Measurements from ENCODE around the gene APOBEC3B. TPM values are rescaled to one million over a fixed set of nuclear protein-coding genes. Genes with fewer than 3 reads are reported as not detected.

APOBEC3B gene
- total RNA-seq, 1 donor from 2014 or later = 6.7 TPM

DNA sequence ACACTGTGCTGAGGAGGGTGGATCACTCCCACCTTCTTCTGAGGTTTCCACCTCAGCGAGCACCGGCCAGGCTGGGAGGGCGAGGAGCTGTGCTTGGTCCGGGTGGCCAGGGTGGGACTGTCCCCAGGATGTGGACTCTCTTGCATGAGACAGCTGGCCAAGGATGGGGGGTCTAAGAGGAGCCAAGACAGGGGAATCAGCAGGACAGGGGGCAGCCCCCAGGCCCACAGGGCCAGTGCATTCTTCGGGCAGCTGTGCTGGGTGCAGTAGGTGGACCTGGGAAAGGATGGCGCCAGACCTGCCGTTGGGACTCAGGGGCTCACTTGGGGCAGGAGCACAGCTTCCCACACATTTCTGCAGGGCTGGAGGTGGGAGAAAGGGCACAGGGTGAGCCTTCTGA, 15.2 kb upstream of the APOBEC3B start:
- no peak overlapping the region for H3K4me3 Mint-ChIP-seq
- no peak for DNase-seq (ENCODE audit: extremely low spot score, unreplicated experiment)
- H3K9me3 Mint-ChIP-seq = no peaks in the 10 kb centered on the region
- H3K27ac Mint-ChIP-seq = no peak overlapping the region
- H3K27me3 Mint-ChIP-seq = peaks cover 5% of the 10 kb centered on the region
- TF ChIP-seq, protein P1, sequence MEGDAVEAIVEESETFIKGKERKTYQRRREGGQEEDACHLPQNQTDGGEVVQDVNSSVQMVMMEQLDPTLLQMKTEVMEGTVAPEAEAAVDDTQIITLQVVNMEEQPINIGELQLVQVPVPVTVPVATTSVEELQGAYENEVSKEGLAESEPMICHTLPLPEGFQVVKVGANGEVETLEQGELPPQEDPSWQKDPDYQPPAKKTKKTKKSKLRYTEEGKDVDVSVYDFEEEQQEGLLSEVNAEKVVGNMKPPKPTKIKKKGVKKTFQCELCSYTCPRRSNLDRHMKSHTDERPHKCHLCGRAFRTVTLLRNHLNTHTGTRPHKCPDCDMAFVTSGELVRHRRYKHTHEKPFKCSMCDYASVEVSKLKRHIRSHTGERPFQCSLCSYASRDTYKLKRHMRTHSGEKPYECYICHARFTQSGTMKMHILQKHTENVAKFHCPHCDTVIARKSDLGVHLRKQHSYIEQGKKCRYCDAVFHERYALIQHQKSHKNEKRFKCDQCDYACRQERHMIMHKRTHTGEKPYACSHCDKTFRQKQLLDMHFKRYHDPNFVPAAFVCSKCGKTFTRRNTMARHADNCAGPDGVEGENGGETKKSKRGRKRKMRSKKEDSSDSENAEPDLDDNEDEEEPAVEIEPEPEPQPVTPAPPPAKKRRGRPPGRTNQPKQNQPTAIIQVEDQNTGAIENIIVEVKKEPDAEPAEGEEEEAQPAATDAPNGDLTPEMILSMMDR (conservative IDR thresholded peaks at IDR 0.05) = no peak
- peaks cover 8% of the 10 kb centered on the region for H3K4me1 Mint-ChIP-seq (ENCODE audit: unreplicated experiment)
- no peaks in the 10 kb centered on the region for H3K36me3 Mint-ChIP-seq

DNA sequence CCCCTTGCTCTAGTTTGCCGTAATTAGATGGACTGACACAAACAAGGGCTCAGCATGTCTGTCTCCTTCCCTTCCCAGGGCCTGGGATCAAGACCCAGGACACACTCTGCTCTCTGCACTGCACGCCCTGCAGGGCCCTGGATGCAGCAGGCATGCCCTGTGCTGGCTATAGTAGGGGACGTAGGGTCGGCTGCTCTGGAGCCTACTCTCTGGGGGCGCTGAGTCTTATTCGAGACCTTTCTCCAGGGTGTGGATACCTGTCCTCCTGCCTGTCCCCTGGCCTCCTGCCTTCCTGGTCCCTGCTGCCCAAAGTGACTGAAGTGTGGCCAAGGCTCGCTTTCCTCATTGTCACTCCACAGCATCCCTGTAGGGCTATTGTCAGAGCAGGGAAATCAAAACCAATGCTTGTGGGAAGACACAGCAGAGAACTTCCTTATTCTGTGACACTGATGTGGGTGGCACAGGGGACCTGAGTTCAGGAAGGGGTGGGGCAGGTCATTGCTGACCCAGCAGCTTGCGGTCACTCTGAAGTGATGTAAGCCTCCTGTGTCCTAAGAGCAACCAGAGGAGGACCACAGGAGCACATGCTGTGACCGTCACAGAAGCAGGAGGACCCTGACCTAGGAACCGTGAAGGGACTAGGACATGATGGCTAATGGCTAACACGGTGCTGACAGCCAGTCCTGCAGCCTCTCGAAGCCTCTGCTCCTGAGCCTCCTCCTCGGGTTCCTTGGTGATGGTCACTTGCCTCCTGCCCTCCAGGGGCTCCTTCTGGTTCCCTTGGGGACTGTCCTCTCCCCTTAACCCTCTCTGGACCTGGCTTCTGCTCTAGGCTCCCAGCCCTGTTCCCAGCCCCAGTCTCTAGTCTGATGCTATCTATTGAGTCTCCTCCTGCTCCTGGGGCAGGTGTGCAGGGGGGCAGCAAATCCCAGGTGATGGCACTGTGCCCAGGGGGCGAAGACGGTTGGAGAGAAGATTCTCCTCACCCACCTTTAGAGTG, 14.4 kb upstream of the APOBEC3B start:
- H3K9me3 Mint-ChIP-seq = no peaks in the 10 kb centered on the region
- no peak overlapping the region for H3K4me3 Mint-ChIP-seq
- no peak overlapping the region for H3K27ac Mint-ChIP-seq
- peaks cover 8% of the 10 kb centered on the region for H3K4me1 Mint-ChIP-seq (ENCODE audit: unreplicated experiment)
- peaks cover 5% of the 10 kb centered on the region for H3K27me3 Mint-ChIP-seq
- TF ChIP-seq, protein P1 (conservative IDR thresholded peaks at IDR 0.05) = no peak
- no peak for DNase-seq (ENCODE audit: extremely low spot score, unreplicated experiment)
- H3K36me3 Mint-ChIP-seq = no peaks in the 10 kb centered on the region

DNA sequence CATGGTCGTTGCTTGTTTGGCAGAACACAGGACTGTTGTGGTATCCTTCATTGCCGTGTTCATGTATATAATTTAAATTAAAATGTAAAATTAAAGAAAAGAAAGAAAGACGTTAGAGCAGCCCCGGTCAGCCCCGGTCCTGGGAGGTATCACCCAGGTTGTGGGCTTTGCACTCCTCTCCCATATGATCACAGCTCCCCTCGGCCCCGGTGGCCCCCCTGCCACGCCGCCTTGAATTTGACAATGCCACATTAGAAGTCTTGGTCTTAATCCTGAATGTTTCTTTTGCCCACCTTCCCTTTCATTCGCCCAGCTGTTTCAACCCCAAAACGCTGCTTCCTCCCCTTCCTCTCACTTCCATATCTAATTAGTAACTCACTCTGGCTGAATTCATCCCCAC, 13.3 kb upstream of the APOBEC3B start:
- H3K9me3 Mint-ChIP-seq = no peaks in the 10 kb centered on the region
- TF ChIP-seq, protein P1 (conservative IDR thresholded peaks at IDR 0.05) = no peak
- DNase-seq (ENCODE audit: extremely low spot score, unreplicated experiment) = no peak
- H3K4me1 Mint-ChIP-seq (ENCODE audit: unreplicated experiment) = peaks cover 6% of the 10 kb centered on the region
- no peak overlapping the region for H3K4me3 Mint-ChIP-seq
- no peak overlapping the region for H3K27ac Mint-ChIP-seq
- peaks cover 5% of the 10 kb centered on the region for H3K27me3 Mint-ChIP-seq
- no peaks in the 10 kb centered on the region for H3K36me3 Mint-ChIP-seq

DNA sequence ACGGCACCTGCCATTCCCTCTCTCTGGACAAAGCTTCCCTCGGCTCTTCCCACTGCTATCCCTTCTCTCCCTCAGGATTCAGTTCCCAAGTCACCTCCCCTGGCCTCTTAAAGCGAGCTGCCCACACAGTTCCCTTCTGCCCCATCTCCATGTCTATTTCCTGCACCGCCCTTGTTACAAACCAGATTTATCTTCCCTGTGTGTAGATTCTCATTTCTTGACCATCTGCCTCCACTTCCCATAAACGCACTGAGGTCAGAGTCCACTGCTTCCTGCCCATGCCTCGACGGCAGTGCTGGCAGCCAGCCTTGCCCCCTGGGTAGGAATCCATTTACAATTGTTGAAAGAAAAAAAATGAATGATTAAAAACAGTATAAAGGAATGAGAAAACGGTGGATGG, 11.6 kb upstream of the APOBEC3B start:
- no peaks in the 10 kb centered on the region for H3K36me3 Mint-ChIP-seq
- no peak overlapping the region for H3K4me3 Mint-ChIP-seq
- H3K27ac Mint-ChIP-seq = no peak overlapping the region
- H3K9me3 Mint-ChIP-seq = no peaks in the 10 kb centered on the region
- H3K4me1 Mint-ChIP-seq (ENCODE audit: unreplicated experiment) = peaks cover under 1% of the 10 kb centered on the region
- DNase-seq (ENCODE audit: extremely low spot score, unreplicated experiment) = no peak
- TF ChIP-seq, protein P1 (conservative IDR thresholded peaks at IDR 0.05) = no peak
- peaks cover 5% of the 10 kb centered on the region for H3K27me3 Mint-ChIP-seq

DNA sequence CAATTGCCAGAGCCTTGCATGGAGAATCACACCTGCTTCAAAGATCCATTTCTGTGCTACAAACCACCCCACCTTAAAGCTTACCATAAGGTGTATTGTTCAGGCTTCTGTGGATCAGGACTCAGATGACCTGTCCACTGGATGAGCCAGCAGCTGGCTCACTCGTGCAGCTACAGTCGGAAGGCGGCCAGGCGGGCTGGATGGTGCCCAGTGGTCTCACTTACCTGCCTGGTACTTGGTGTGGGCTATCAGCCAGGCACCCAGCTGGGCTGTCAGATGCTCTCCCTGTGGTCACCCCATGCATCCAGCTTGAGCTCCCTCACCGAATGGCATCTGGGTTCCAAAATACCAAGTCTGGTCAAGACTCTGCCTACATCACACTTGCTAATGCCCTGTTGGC, 10.9 kb upstream of the APOBEC3B start:
- H3K4me3 Mint-ChIP-seq = no peak overlapping the region
- TF ChIP-seq, protein P1 (conservative IDR thresholded peaks at IDR 0.05) = no peak
- no peak overlapping the region for H3K27ac Mint-ChIP-seq
- H3K27me3 Mint-ChIP-seq = peaks cover 5% of the 10 kb centered on the region
- H3K4me1 Mint-ChIP-seq (ENCODE audit: unreplicated experiment) = no peaks in the 10 kb centered on the region
- no peak for DNase-seq (ENCODE audit: extremely low spot score, unreplicated experiment)
- no peaks in the 10 kb centered on the region for H3K36me3 Mint-ChIP-seq
- H3K9me3 Mint-ChIP-seq = no peaks in the 10 kb centered on the region

Measured in type B pancreatic cell (in vitro differentiated cells).